Natural killer cell (primary cell): ENCODE measurements around the gene ZNF281. TPM values are rescaled to one million over a fixed set of nuclear protein-coding genes. Genes with fewer than 3 reads are reported as not detected.
A peak's percentile ranks its signal among the peaks of the same experiment; 100 is the strongest.
"Not testable (repeated sequence)": the region's sequence is repeated elsewhere in the genome, so short reads cannot be mapped to it uniquely, and the experiment has no call there.

Source experiments
- ATAC-seq, 3 donors: fragments of 150-1000 bp in 2 of 3; fragments of 200-7000 bp in 1 of 3; cut with Tn5 transposase; 1 replicate in 1 of 3; 2 replicates in 2 of 3; pipeline ENCODE4 v1.10.0; 2021; ENCODE audit warnings: mild to moderate bottlenecking in 2 of 3, moderate library complexity in 2 of 3
- DNase-seq, 2 donors: peaks; one replicate each; pipeline versions ENCODE4 v3.0.0 to v3.0.0-alpha.2; 2013 to 2021; ENCODE audit warnings: mixed read lengths in 1 of 2
- H3K27ac ChIP-seq: one replicate; pipeline ENCODE4 v1.5.1; 2013; ENCODE audit warnings: mild to moderate bottlenecking, low read length
- H3K27me3 ChIP-seq: one replicate; pipeline ENCODE4 v1.6.1; 2013; ENCODE audit warnings: low read length; ENCODE audit not compliant: control insufficient read depth, insufficient read depth
- H3K36me3 ChIP-seq: one replicate; pipeline ENCODE4 v1.6.1; 2013; ENCODE audit warnings: low read length; ENCODE audit not compliant: control insufficient read depth, insufficient read depth
- H3K4me1 ChIP-seq: one replicate; pipeline ENCODE4 v1.6.1; 2013; ENCODE audit warnings: low read length; ENCODE audit not compliant: control insufficient read depth, insufficient read depth
- H3K4me3 ChIP-seq: one replicate; pipeline ENCODE4 v1.5.1; 2013; ENCODE audit warnings: low read length
- H3K9me3 ChIP-seq: one replicate; pipeline ENCODE4 v1.6.1; 2013; ENCODE audit warnings: low read length; ENCODE audit not compliant: control insufficient read depth, insufficient read depth
- H3K27ac Mint-ChIP-seq, 2 donors: one replicate each; pipeline ENCODE4 v1.8.0; 2022; ENCODE audit warnings: mild to moderate bottlenecking in 2 of 2, mixed read lengths in 2 of 2, moderate library complexity in 1 of 2
- H3K27me3 Mint-ChIP-seq, 2 donors: one replicate each; pipeline ENCODE4 v1.8.0; 2022; ENCODE audit warnings: low read depth in 2 of 2, mixed read lengths in 2 of 2
- H3K36me3 Mint-ChIP-seq: one replicate; pipeline ENCODE4 v1.8.0; 2022; ENCODE audit warnings: mixed read lengths
- H3K4me1 Mint-ChIP-seq, 2 donors: one replicate each; pipeline ENCODE4 v1.8.0; 2022; ENCODE audit warnings: mixed read lengths in 2 of 2
- H3K4me3 Mint-ChIP-seq: one replicate; pipeline ENCODE4 v1.8.0; 2022; ENCODE audit warnings: mild to moderate bottlenecking, moderate library complexity, mixed read lengths
- H3K9me3 Mint-ChIP-seq, 2 donors: one replicate each; pipeline ENCODE4 v1.8.0; 2022; ENCODE audit warnings: mixed read lengths in 2 of 2
- WGBS: methylation state at CpG from one replicate; pipeline ENCODE4 v1.1.7; 2013; ENCODE audit warnings: missing lambda C conversion rate; ENCODE audit not compliant: insufficient coverage; 5-methylcytosine and 5-hydroxymethylcytosine counted together
- intact Hi-C: fragments of 100-400 bp; cut with micrococcal nuclease; formaldehyde crosslinking; loops from one replicate; pipeline ENCODE4 v1.14.2; 2022
- total RNA-seq, 4 donors: library from RNA; stranded (reverse); fragments of 120-200 nt in 1 of 4; gene quantifications; one replicate each; pipeline versions ENCODE4 v1.2.3 to v1.2.4, GENCODE V29; 2013 to 2022
- TF ChIP-seq, protein P1 (sequence below): fragments of 200-600 bp; IDR thresholded peaks from one replicate; pipeline ENCODE4 v1.8.0; 2022; ENCODE audit warnings: antibody characterized with exemption

The ZNF281 gene
- total RNA-seq, 3 donors from 2014 or later (not counting 1 experiment from before 2014, with no cell fraction given): 25.6 to 35.4 (median 33.8) TPM

DNA sequence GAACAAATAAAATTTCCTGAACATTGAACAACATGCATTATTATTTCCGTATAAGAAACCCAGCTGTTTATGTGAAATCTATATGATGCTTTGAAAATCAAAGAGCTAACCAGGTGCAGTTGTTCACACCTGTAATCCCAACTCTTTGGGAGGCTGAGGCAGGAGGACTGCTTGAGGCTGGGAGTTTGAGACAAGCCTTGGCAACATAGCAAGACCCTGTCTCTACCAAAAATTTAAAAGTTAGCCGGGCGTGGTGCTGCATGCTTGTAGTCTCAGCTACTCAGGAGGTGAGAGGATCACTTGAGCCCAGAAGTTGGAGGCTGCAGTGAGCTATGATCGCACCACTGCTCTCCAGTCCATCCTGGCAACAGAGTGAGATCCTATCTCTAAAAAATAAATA is 4.8 kb upstream of the ZNF281 start:
- H3K4me1 ChIP-seq: no peaks in the 10 kb centered on the region
- Mint-ChIP-seq H3K9me3 (no peaks in the 10 kb centered on the region), H3K4me3 (no peak overlapping the region), H3K4me1 (peaks cover 10 to 12% of the 10 kb centered on the region in 2 donors), H3K36me3 (no peaks in the 10 kb centered on the region), H3K27me3 (peaks cover 22 to 26% of the 10 kb centered on the region in 2 donors), H3K27ac (no peak overlapping the region)
- TF ChIP-seq, protein P1, sequence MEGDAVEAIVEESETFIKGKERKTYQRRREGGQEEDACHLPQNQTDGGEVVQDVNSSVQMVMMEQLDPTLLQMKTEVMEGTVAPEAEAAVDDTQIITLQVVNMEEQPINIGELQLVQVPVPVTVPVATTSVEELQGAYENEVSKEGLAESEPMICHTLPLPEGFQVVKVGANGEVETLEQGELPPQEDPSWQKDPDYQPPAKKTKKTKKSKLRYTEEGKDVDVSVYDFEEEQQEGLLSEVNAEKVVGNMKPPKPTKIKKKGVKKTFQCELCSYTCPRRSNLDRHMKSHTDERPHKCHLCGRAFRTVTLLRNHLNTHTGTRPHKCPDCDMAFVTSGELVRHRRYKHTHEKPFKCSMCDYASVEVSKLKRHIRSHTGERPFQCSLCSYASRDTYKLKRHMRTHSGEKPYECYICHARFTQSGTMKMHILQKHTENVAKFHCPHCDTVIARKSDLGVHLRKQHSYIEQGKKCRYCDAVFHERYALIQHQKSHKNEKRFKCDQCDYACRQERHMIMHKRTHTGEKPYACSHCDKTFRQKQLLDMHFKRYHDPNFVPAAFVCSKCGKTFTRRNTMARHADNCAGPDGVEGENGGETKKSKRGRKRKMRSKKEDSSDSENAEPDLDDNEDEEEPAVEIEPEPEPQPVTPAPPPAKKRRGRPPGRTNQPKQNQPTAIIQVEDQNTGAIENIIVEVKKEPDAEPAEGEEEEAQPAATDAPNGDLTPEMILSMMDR: no peak
- ATAC-seq: no peak
- no peaks in the 10 kb centered on the region for H3K36me3 ChIP-seq
- intact Hi-C loops: no loop called here
- WGBS: 93% methylated on average over 4 of the region's 4 CpGs
- H3K27me3 ChIP-seq: no peaks in the 10 kb centered on the region
- H3K27ac ChIP-seq: no peak overlapping the region
- H3K9me3 ChIP-seq: no peaks in the 10 kb centered on the region
- H3K4me3 ChIP-seq: no peak overlapping the region
- no peak for DNase-seq

DNA sequence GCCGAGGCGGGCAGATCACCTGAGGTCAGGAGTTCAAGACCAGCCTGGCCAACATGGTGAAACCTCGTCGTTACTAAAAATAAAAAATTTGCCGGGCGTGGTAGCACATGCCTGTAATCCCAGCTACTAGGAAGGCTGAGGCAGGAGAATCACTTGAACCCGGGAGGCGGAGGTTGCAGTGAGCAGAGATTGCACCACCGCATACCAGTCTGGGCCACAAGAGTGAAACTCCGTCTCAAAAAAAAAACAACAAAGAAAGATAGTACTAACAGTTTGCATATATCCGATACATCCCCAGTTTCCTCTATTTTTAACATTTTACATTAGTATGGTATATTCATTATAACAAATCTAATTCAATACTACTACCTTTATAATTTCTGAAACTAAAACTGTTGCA is 3.9 kb upstream of the ZNF281 start:
- ATAC-seq, H3K27ac ChIP-seq, H3K9me3 Mint-ChIP-seq, H3K9me3 ChIP-seq, H3K36me3 ChIP-seq, intact Hi-C loops, H3K27me3 ChIP-seq, H3K4me3 ChIP-seq, H3K36me3 Mint-ChIP-seq, H3K4me3 Mint-ChIP-seq, DNase-seq, H3K4me1 ChIP-seq, H3K27ac Mint-ChIP-seq: not testable (repeated sequence)
- Mint-ChIP-seq H3K27me3 (peaks cover 22 to 26% of the 10 kb centered on the region in 2 donors), H3K4me1 (peaks cover 16 to 19% of the 10 kb centered on the region in 2 donors)
- WGBS: 92% methylated on average over 10 of the region's 11 CpGs

DNA sequence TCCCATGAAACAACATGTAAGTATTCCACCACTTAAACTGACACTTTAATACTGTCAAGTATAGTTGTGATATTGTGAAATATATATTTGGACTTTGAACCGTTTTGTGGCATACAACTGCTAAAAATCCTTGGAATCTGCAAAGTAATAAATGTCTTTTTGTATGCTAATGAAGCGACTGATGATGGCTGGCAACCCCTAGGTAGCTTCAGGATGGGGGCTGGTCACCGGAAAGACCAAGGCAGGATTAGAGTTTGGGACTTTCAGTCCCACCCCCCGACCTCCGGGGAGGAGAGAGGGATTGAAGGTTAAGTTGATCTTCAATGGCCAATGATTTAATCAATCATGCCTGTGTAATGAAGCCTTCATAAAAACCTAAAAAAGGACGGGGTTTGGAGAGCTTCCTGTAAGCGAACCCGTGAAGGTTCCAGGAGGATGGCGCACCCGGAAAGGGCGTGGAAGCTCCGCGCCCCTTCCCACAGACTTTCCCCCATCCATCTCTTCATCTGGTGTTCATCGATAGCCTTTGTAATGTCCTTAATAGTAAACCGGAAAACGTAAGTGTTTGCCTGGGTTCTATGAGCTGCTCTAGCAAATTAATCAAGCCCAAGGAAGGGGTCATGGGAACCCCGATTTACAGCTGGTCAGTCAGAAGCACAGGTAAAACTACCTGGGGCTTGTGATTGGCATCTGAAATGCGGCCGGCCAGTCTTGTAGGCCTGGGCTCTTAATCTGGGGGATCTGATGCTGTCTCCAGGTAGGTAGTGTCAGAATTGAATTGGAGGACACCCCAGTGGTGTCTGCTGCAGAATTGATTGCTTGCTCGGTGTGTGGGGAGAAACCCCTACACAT is 1.8 kb upstream of the ZNF281 start:
- 81% methylated on average over 20 of the region's 20 CpGs for WGBS
- no peak for ATAC-seq
- Histone ChIP-seq H3K27ac (no peak overlapping the region), H3K4me3 (no peak overlapping the region), H3K4me1 (peaks cover 7% of the 10 kb centered on the region), H3K9me3 (no peaks in the 10 kb centered on the region), H3K27me3 (no peaks in the 10 kb centered on the region), H3K36me3 (peaks cover 6% of the 10 kb centered on the region)
- TF ChIP-seq, protein P1: no peak
- H3K36me3 Mint-ChIP-seq: peaks cover 9% of the 10 kb centered on the region
- H3K4me3 Mint-ChIP-seq: no peak overlapping the region
- peaks cover 37 to 40% of the 10 kb centered on the region in 2 donors for H3K4me1 Mint-ChIP-seq
- DNase-seq: no peak
- no peak overlapping the region for H3K27ac Mint-ChIP-seq
- no peaks in the 10 kb centered on the region for H3K9me3 Mint-ChIP-seq
- peaks cover 20 to 22% of the 10 kb centered on the region in 2 donors for H3K27me3 Mint-ChIP-seq
- intact Hi-C loops: no loop called here

DNA sequence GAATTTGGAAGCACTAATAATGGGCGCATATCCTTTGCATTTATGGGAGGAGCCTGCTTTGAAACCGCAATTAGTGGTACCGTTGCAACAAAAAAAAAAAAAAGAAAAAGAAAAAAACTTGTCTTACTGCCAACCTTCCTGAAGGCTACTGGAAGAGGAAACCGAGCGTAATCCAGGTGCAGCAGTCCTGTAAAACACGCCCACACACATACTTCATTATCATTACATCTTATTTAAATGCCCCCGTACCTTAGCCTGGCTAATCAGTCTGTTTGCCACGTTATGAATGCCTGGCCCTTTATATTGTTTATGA is 686 bp upstream of the ZNF281 start:
- intact Hi-C loops: no loop called here
- Mint-ChIP-seq H3K27ac (peak overlapping the region; percentile 92 to 98), H3K27me3 (peaks cover 18% of the 10 kb centered on the region in 2 donors), H3K4me1 (peaks cover 48 to 50% of the 10 kb centered on the region in 2 donors), H3K9me3 (no peaks in the 10 kb centered on the region), H3K36me3 (peaks cover 9% of the 10 kb centered on the region), H3K4me3 (peak overlapping the region; percentile 99)
- DNase-seq (peak in 1 of 2 donors; percentile 58), ATAC-seq (no peak)
- Histone ChIP-seq H3K36me3 (peaks cover 6% of the 10 kb centered on the region), H3K27ac (no peak overlapping the region), H3K27me3 (no peaks in the 10 kb centered on the region), H3K4me1 (peaks cover 7% of the 10 kb centered on the region), H3K4me3 (peak overlapping the region; percentile 78), H3K9me3 (no peaks in the 10 kb centered on the region)
- WGBS: under 1% methylated on average over 8 of the region's 8 CpGs
- TF ChIP-seq, protein P1: no peak
